Activated naive CD8-positive, alpha-beta T cell treated with anti-CD3 and anti-CD28 coated beads for 36 hours (primary cell): ENCODE measurements around the gene BBS5. TPM values are rescaled to one million over a fixed set of nuclear protein-coding genes. Genes with fewer than 3 reads are reported as not detected.

ENCODE experiments used
- DNase-seq: peaks from one replicate; pipeline ENCODE4 v3.0.0; 2021
- H3K27ac Mint-ChIP-seq: one replicate; pipeline ENCODE4 v1.8.0; 2022; ENCODE audit warnings: mild to moderate bottlenecking, moderate library complexity, mixed read lengths
- H3K27me3 Mint-ChIP-seq: one replicate; pipeline ENCODE4 v1.8.0; 2022; ENCODE audit warnings: mild to moderate bottlenecking, mixed read lengths
- H3K36me3 Mint-ChIP-seq: one replicate; pipeline ENCODE4 v1.8.0; 2021; ENCODE audit warnings: mild to moderate bottlenecking, mixed read lengths
- H3K4me1 Mint-ChIP-seq: one replicate; pipeline ENCODE4 v1.8.0; 2021; ENCODE audit warnings: mixed read lengths
- H3K4me3 Mint-ChIP-seq: one replicate; pipeline ENCODE4 v1.8.0; 2022; ENCODE audit warnings: mild to moderate bottlenecking, moderate library complexity, mixed read lengths
- H3K9me3 Mint-ChIP-seq: one replicate; pipeline ENCODE4 v1.8.0; 2022; ENCODE audit warnings: mixed read lengths
- total RNA-seq, 2 experiments: library from RNA; stranded (reverse); gene quantifications; one replicate each; pipeline ENCODE4 v1.2.3, GENCODE V29; 2021

BBS5 gene
- total RNA-seq, 2 experiments from 2014 or later: 3.5 to 5.0 TPM

- Mint-ChIP-seq H3K27me3 (no peaks in the 10 kb centered on the region), H3K4me3 (no peak overlapping the region), H3K36me3 (no peaks in the 10 kb centered on the region), H3K4me1 (no peaks in the 10 kb centered on the region), H3K9me3 (no peaks in the 10 kb centered on the region), H3K27ac (no peak overlapping the region)
- no peak for DNase-seq
These were observed 9.2 kb upstream of the BBS5 start for GRCh38 chr2:169469952-169470572.

GRCh38 chr2:169472249-169472648, 7.0 kb upstream of the BBS5 start:
- no peak overlapping the region for H3K27ac Mint-ChIP-seq
- no peak overlapping the region for H3K4me3 Mint-ChIP-seq
- no peaks in the 10 kb centered on the region for H3K36me3 Mint-ChIP-seq
- DNase-seq: no peak
- no peaks in the 10 kb centered on the region for H3K9me3 Mint-ChIP-seq
- no peaks in the 10 kb centered on the region for H3K27me3 Mint-ChIP-seq
- peaks cover 3% of the 10 kb centered on the region for H3K4me1 Mint-ChIP-seq

- H3K4me1 Mint-ChIP-seq: peaks cover 14% of the 10 kb centered on the region
- no peaks in the 10 kb centered on the region for H3K36me3 Mint-ChIP-seq
- no peak overlapping the region for H3K4me3 Mint-ChIP-seq
- no peak for DNase-seq
- H3K27me3 Mint-ChIP-seq: no peaks in the 10 kb centered on the region
- H3K27ac Mint-ChIP-seq: no peak overlapping the region
- no peaks in the 10 kb centered on the region for H3K9me3 Mint-ChIP-seq
These were observed 2.8 kb upstream of the BBS5 start for GRCh38 chr2:169476459-169476858.

GRCh38 chr2:169478339-169478738, 955 bp upstream of the BBS5 start:
- no peak for DNase-seq
- no peaks in the 10 kb centered on the region for H3K9me3 Mint-ChIP-seq
- peaks cover 14% of the 10 kb centered on the region for H3K4me1 Mint-ChIP-seq
- no peaks in the 10 kb centered on the region for H3K36me3 Mint-ChIP-seq
- peak overlapping the region; percentile 89 for H3K4me3 Mint-ChIP-seq
- H3K27me3 Mint-ChIP-seq: no peaks in the 10 kb centered on the region
- H3K27ac Mint-ChIP-seq: no peak overlapping the region

- DNase-seq: no peak
- Mint-ChIP-seq H3K27me3 (no peaks in the 10 kb centered on the region), H3K9me3 (no peaks in the 10 kb centered on the region), H3K4me3 (peak overlapping the region; percentile 89), H3K27ac (no peak overlapping the region), H3K4me1 (peaks cover 14% of the 10 kb centered on the region), H3K36me3 (no peaks in the 10 kb centered on the region)
These were observed 493 bp upstream of the BBS5 start for GRCh38 chr2:169478745-169479256.

GRCh38 chr2:169480079-169480465, 778 bp downstream of the BBS5 start:
- H3K4me3 Mint-ChIP-seq: peak overlapping the region; percentile 89

GRCh38 chr2:169485650-169486138, 6.4 kb downstream of the BBS5 start:
- H3K4me3 Mint-ChIP-seq: no peak overlapping the region
- no peaks in the 10 kb centered on the region for H3K4me1 Mint-ChIP-seq

More at GRCh38 chr2:169480079-169480465, 778 bp downstream of the BBS5 start:
- Mint-ChIP-seq H3K9me3 (no peaks in the 10 kb centered on the region), H3K27ac (peak overlapping the region; percentile 38), H3K27me3 (no peaks in the 10 kb centered on the region), H3K4me1 (peaks cover 14% of the 10 kb centered on the region), H3K36me3 (no peaks in the 10 kb centered on the region)
- DNase-seq: no peak

GRCh38 chr2:169486487-169486886, 7.2 kb downstream of the BBS5 start:
- no peak overlapping the region for H3K27ac Mint-ChIP-seq
- H3K27me3 Mint-ChIP-seq: no peaks in the 10 kb centered on the region
- H3K36me3 Mint-ChIP-seq: peaks cover 7% of the 10 kb centered on the region
- H3K9me3 Mint-ChIP-seq: no peaks in the 10 kb centered on the region
- no peak overlapping the region for H3K4me3 Mint-ChIP-seq
- no peak for DNase-seq
- H3K4me1 Mint-ChIP-seq: no peaks in the 10 kb centered on the region

More at GRCh38 chr2:169485650-169486138, 6.4 kb downstream of the BBS5 start:
- Mint-ChIP-seq H3K27ac (no peak overlapping the region), H3K9me3 (no peaks in the 10 kb centered on the region), H3K27me3 (no peaks in the 10 kb centered on the region), H3K36me3 (peaks cover 4% of the 10 kb centered on the region)
- DNase-seq: no peak

GRCh38 chr2:169490834-169491233, 11.5 kb downstream of the BBS5 start:
- H3K4me3 Mint-ChIP-seq: no peak overlapping the region
- no peak for DNase-seq
- no peak overlapping the region for H3K27ac Mint-ChIP-seq
- H3K36me3 Mint-ChIP-seq: peaks cover 5% of the 10 kb centered on the region
- H3K27me3 Mint-ChIP-seq: no peaks in the 10 kb centered on the region
- no peaks in the 10 kb centered on the region for H3K9me3 Mint-ChIP-seq
- no peaks in the 10 kb centered on the region for H3K4me1 Mint-ChIP-seq

GRCh38 chr2:169491378-169491777, 12.1 kb downstream of the BBS5 start:
- Mint-ChIP-seq H3K4me3 (no peak overlapping the region), H3K36me3 (peaks cover 5% of the 10 kb centered on the region), H3K27me3 (no peaks in the 10 kb centered on the region), H3K4me1 (no peaks in the 10 kb centered on the region), H3K9me3 (no peaks in the 10 kb centered on the region), H3K27ac (no peak overlapping the region)
- no peak for DNase-seq

- Mint-ChIP-seq H3K27ac (no peak overlapping the region), H3K9me3 (no peaks in the 10 kb centered on the region), H3K27me3 (no peaks in the 10 kb centered on the region), H3K4me1 (no peaks in the 10 kb centered on the region), H3K36me3 (peaks cover 5% of the 10 kb centered on the region), H3K4me3 (no peak overlapping the region)
- DNase-seq: no peak
These were observed 14.1 kb downstream of the BBS5 start for GRCh38 chr2:169493360-169493759.

- Mint-ChIP-seq H3K4me1 (no peaks in the 10 kb centered on the region), H3K9me3 (no peaks in the 10 kb centered on the region), H3K27ac (no peak overlapping the region), H3K4me3 (no peak overlapping the region), H3K36me3 (peaks cover 5% of the 10 kb centered on the region), H3K27me3 (no peaks in the 10 kb centered on the region)
- no peak for DNase-seq
These were observed 16.1 kb downstream of the BBS5 start for GRCh38 chr2:169495310-169495928.

- Mint-ChIP-seq H3K4me3 (no peak overlapping the region), H3K4me1 (no peaks in the 10 kb centered on the region), H3K27me3 (no peaks in the 10 kb centered on the region), H3K9me3 (no peaks in the 10 kb centered on the region), H3K27ac (no peak overlapping the region), H3K36me3 (peaks cover 8% of the 10 kb centered on the region)
- DNase-seq: no peak
These were observed 25.4 kb downstream of the BBS5 start for GRCh38 chr2:169504651-169505050.

- Mint-ChIP-seq H3K27ac (no peak overlapping the region), H3K36me3 (peaks cover 8% of the 10 kb centered on the region), H3K27me3 (no peaks in the 10 kb centered on the region), H3K9me3 (no peaks in the 10 kb centered on the region), H3K4me3 (no peak overlapping the region), H3K4me1 (no peaks in the 10 kb centered on the region)
- DNase-seq: no peak
These were observed 28.4 kb downstream of the BBS5 start for GRCh38 chr2:169507698-169508097.

GRCh38 chr2:169509298-169509885, 30.1 kb downstream of the BBS5 start, which contains the start of gene KLHL41:
KLHL41 (plus strand) TSS chr2:169509702; CDS start chr2:169509779, 77 bp downstream.
- Mint-ChIP-seq H3K4me3 (no peak within 1 kb of the TSS), H3K27ac (no peak within 1 kb of the TSS), H3K27me3 (no peaks in the 10 kb centered on the region), H3K36me3 (peaks cover 4% of the 10 kb centered on the region), H3K4me1 (no peaks in the 10 kb centered on the region), H3K9me3 (no peaks in the 10 kb centered on the region)
- DNase-seq: no peak
